Neural crest cell (in vitro differentiated cells): ENCODE data around the gene BPIFA1. TPM values are rescaled to one million over a fixed set of nuclear protein-coding genes. Genes with fewer than 3 reads are reported as not detected.

Experiments
- DNase-seq: peaks from one replicate; pipeline ENCODE4 v3.0.0; 2021; ENCODE audit warnings: low read depth, mixed read lengths, low spot score
- H3K27ac Mint-ChIP-seq: one replicate; pipeline ENCODE4 v1.8.0; 2021; ENCODE audit warnings: mild to moderate bottlenecking, mixed read lengths; ENCODE audit not compliant: unreplicated experiment
- H3K27me3 Mint-ChIP-seq: 2 replicates; pipeline ENCODE4 v1.8.0; 2021; ENCODE audit warnings: low read depth, mild to moderate bottlenecking, mixed read lengths
- H3K36me3 Mint-ChIP-seq: 2 replicates; pipeline ENCODE4 v1.8.0; 2021; ENCODE audit warnings: low read depth, mild to moderate bottlenecking, mixed read lengths
- H3K4me1 Mint-ChIP-seq: 2 replicates; pipeline ENCODE4 v1.8.0; 2021; ENCODE audit warnings: mixed read lengths
- H3K4me3 Mint-ChIP-seq: one replicate; pipeline ENCODE4 v1.8.0; 2021; ENCODE audit warnings: mild to moderate bottlenecking, mixed read lengths
- H3K9me3 Mint-ChIP-seq: 2 replicates; pipeline ENCODE4 v1.8.0; 2021; ENCODE audit warnings: mixed read lengths
- CTCF ChIP-seq: fragments of 200-600 bp; sonication (generic); conservative IDR thresholded peaks from 2 replicates; pipeline ENCODE4 v1.5.0; 2021; ENCODE audit warnings: antibody characterized with exemption, mild to moderate bottlenecking
- long read RNA-seq: library from polyadenylated mRNA; unstranded; transcript quantifications from one replicate; pipeline ENCODE4 v2.0.0, GENCODE V29; 2020
- total RNA-seq: library from RNA; stranded (reverse); gene quantifications from 2 replicates; pipeline ENCODE4 v1.2.1, GENCODE V29; 2021

BPIFA1 gene
- total RNA-seq, result not detected in 2 replicates
- long read RNA-seq, result 0 reads

- Mint-ChIP-seq H3K27me3 (peaks cover 87% of the 10 kb centered on the region), H3K9me3 (no peaks in the 10 kb centered on the region), H3K27ac (no peak within 1 kb of the TSS), H3K4me3 (no peak within 1 kb of the TSS), H3K4me1 (no peaks in the 10 kb centered on the region), H3K36me3 (no peaks in the 10 kb centered on the region)
- no peak for TF ChIP-seq CTCF
- DNase-seq, result no peak
Observed at GRCh38 chr20:33235696-33236095, at the start of gene BPIFA1. BPIFA1 (plus strand) TSS chr20:33235996; CDS start chr20:33237712, 1,716 bp downstream.

- no peak overlapping the region for H3K4me3 Mint-ChIP-seq
- H3K27ac Mint-ChIP-seq, result no peak overlapping the region
- peaks cover 35% of the 10 kb centered on the region for H3K27me3 Mint-ChIP-seq
- peaks cover 10% of the 10 kb centered on the region for H3K9me3 Mint-ChIP-seq
- DNase-seq, result no peak
- TF ChIP-seq CTCF, result no peak
- H3K36me3 Mint-ChIP-seq, result no peaks in the 10 kb centered on the region
- H3K4me1 Mint-ChIP-seq, result no peaks in the 10 kb centered on the region
Observed at GRCh38 chr20:33187491-33187890, 48.3 kb upstream of the BPIFA1 start.

DNA sequence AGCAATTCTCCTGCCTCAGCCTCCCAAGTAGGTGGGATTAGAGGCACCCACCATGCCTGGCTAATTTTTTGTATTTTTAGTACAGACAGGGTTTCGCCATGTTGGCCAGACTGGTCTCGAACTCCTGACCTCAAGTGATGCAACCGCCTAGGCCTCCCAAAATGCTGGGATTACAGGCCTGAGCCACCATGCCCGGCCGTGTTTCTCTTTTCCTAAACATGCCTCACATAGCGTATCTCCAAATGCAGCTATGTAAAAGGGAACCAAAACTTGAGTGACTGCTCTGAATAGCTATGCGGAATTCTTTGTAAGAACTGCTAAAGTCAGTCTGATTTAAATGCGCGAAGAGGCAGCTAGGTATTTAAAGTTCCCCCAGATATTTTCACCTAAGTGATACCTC is 47.4 kb upstream of the BPIFA1 start:
- no peak overlapping the region for H3K4me3 Mint-ChIP-seq
- H3K27ac Mint-ChIP-seq, result no peak overlapping the region
- no peaks in the 10 kb centered on the region for H3K4me1 Mint-ChIP-seq
- TF ChIP-seq CTCF, result no peak
- H3K27me3 Mint-ChIP-seq, result peaks cover 43% of the 10 kb centered on the region
- DNase-seq, result no peak
- H3K36me3 Mint-ChIP-seq, result no peaks in the 10 kb centered on the region
- peaks cover 6% of the 10 kb centered on the region for H3K9me3 Mint-ChIP-seq

- Mint-ChIP-seq H3K27ac (no peak overlapping the region), H3K4me3 (no peak overlapping the region), H3K4me1 (no peaks in the 10 kb centered on the region), H3K9me3 (no peaks in the 10 kb centered on the region), H3K27me3 (peaks cover 73% of the 10 kb centered on the region), H3K36me3 (no peaks in the 10 kb centered on the region)
- no peak for DNase-seq
- TF ChIP-seq CTCF, result no peak
Observed at GRCh38 chr20:33191484-33191883, 44.3 kb upstream of the BPIFA1 start.

- TF ChIP-seq CTCF, result no peak
- Mint-ChIP-seq H3K27ac (no peak overlapping the region), H3K36me3 (no peaks in the 10 kb centered on the region), H3K9me3 (no peaks in the 10 kb centered on the region), H3K27me3 (peaks cover 75% of the 10 kb centered on the region), H3K4me3 (no peak overlapping the region), H3K4me1 (no peaks in the 10 kb centered on the region)
- DNase-seq, result no peak
Observed at GRCh38 chr20:33191955-33192354, 43.8 kb upstream of the BPIFA1 start.
